HuH-7 (cell line): ENCODE data around the gene NFIB.

Source experiments
- DNase-seq: peaks from one replicate; pipeline ENCODE4 v3.0.0; 2011; ENCODE audit warnings: low spot score

Gene NFIB

GRCh38 chr9:14242150-14242805, 71.7 kb downstream of the NFIB start:
- no peak for DNase-seq

- DNase-seq: no peak
Measured at GRCh38 chr9:14240537-14240936, 73.4 kb downstream of the NFIB start.

DNA sequence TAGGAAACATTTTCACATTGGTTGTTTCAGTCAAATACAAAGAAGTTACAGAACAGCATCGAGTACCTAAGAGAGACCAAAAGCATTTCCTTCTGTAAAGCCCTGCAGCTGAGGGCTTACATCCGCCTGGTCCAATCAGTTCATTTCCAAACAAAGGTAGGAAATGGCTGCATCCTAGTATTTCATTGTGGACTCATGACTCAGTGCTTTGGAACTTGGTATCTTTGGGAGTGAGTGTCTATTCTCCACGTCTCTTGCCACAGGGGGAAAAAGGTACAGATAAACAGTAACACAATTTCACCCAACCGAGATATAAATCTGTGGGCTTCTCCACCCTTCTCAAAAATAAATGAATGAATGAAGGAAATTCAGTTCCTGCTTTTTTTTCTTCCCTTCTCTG, 75.4 kb downstream of the NFIB start:
- DNase-seq: no peak

DNA sequence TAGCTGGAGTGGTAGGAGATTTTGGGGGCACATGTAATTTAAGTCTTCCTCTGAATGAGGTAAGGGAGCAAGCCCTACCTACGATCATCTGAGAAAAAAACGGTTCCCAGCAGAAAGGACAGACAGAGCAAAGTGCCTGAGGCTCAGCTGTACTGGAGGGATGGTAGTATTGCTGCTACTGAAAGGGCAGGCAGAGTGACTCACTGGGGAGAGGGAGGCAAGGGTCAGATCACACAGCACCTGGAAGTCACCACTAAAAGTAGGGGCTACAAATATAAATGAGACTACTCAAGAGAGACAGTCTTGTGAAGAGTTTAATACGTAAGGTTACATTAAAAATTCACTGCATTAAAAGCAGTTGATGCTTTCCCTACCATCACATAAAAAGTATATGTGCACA, 75.9 kb downstream of the NFIB start:
- DNase-seq: no peak

- no peak for DNase-seq
Measured at GRCh38 chr9:14236591-14236990, 77.3 kb downstream of the NFIB start.

- no peak for DNase-seq
Measured at GRCh38 chr9:14232111-14232510, 81.8 kb downstream of the NFIB start.

- DNase-seq: no peak
Measured at GRCh38 chr9:14231196-14231990, 82.5 kb downstream of the NFIB start.

DNA sequence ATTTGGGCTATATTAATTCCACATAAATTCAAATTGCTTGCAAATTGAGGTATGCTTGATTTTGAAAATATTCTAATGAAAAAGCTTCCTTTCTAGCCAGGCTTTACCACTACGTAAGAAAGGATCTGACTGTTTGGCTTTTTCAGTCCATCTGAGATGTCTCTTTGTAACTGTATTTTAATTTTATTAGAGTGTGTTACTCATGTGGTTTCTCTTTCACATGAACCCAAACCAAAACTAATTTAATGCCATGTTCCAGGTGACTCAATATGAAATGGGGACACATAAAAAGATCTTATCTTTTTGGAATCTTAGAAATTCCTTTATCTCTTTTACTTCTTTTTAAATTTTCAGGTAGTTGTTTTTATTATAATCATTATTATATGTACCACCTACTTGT, 85.3 kb downstream of the NFIB start:
- DNase-seq: no peak

DNA sequence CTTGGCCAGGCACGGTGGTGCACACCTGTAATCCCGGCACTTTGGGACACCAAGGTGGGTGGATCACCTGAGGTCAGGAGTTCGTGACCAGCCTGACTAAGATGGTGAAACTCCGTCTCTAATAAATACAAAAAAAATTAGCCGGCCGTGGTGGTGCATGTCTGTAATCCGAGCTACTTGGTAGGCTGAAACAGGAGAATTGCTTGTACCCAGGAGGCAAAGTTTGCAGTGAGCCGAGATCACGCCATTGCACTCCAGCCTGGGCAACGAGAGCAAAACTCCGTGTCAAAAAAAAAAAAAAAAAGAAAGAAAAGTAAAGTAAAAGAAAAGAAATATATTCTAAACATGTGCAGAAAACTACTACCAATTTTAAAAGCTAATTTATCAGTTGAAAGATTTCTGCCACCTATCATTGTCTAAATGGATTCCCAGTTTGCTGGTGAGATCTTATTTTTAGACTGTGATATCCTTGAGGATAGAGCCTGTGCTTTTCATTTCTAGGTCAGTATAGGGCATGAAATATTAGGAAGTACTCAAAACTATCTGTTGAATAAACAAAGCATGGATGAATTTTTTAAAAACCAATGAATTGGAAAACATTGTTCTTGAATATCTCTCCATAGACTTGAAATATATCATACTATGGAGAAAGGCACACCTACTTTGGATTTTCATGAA, 86.9 kb downstream of the NFIB start:
- DNase-seq: no peak

GRCh38 chr9:14223081-14223480, 90.9 kb downstream of the NFIB start:
- DNase-seq: no peak

DNA sequence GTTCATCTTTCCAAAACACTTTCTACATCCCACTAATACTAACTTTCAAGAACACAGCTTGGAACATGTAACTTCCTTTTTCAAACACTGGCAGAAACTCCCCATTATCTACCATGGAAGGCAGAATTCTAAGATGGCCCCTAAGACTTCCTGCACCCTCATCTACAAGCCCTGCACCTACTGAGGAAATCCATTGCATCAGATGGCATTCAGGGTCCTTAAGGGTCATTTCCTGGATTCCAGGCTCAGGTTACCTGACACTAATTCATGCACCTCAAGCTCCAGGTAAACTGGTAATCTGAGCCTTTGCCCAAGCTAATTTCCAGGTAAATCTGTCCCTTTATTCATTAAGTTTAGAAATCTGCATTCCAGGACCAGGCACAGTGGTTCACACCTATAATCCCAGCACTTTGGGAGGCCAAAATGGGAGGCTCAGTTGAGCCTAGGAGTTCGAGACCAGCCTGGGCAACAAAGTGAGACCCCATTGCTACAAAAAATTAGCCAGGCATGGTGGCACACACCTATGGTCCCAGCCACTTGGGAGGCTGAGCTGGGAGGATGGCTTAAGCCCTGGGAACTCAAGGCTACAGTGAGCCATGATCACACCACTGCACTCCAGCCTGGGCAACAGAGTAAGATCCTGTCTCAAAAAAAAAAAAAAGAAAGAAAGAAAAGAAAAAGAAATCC, 91.6 kb downstream of the NFIB start:
- no peak for DNase-seq

DNA sequence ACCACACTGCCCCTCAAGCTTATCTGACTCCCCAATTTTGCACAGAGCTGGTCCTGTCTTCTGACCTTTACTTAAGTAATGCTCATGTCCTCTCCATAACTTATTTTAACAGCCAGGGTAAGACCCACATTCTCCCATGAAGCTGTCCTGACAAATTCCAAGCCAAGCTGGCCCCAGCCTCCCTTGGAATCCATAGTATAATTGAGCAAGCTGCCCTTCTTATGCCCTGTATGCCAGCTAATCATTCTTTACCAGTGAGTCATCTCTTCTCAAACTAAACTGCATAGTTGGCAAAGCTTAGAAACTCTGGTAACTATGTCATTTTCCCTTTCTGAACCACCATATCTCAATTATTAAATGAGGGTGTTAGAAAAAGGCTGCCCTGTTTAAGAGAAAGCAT, 92.4 kb downstream of the NFIB start:
- DNase-seq: no peak

DNA sequence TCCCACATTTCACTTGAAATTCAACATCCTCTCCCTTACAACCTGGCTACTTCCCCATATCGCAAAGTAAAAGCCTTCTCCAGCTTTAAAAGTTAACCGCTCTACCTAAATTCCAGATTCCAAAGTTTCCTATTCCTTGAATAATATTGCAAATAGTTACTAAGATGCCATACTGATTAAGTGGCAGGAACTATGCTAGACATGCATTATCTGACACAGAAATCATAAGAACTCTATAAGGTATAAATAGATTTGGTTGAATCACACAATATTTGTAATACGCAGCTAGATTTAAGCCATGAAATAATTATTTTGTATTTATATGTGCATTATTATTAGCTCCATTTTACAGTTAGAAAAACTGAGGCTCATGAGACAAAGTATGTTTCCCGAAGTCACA, 92.8 kb downstream of the NFIB start:
- DNase-seq: no peak

DNA sequence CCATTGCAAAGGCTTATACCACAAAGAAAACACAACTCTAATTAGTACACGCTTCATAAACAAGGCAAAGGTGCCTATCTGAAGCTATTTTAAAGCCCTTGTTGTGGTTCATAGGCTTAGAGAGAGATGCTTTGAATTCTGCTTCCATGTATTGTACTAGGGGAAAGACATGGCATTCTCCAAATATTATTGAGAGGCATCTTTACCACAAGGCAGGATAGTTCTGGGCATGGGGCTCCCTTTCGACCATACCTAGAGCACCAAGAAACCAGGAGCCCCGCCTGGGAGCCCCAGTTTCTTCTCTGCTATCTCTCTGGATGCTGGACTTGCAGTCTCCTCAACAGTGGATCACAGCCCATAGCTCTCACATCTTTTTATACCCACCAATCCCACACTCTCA, 93.7 kb downstream of the NFIB start:
- no peak for DNase-seq

DNA sequence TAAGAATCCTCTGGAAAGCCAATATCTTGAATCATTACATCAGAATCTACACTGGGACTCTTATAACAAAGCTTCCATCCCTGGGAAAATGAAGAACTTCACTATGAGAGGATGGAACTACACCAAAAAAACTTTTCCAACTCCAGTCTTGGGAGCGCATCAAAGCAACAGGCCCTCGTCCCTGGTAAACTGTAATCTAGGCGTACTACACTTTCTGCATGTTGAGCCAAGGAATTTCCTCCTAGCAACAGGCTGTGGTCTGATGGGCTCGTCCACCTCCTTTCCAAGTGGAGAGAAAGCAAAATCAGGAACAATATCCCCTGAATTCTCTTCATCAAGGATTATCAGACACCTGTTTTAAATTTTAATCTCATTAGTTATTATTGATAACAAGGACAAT, 94.1 kb downstream of the NFIB start:
- no peak for DNase-seq

DNA sequence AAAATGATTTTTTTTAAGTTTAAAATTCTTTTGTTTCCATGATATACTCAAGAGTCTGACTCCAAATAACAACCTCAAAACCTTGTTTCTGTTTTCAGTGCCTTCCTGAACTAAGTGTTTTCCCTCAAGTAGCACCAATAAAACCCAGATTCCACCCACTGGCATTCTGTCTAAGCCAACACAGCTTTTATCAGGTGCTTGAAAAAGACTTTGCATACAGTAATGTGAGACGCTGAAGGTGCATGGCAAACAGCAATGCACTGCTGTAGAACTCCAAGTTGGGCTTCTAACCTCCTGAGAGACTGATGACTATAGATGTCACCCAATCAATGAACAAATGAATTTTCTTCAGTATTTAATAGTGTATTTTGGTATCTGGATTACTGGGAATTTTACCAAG, 95.7 kb downstream of the NFIB start:
- DNase-seq: no peak

- DNase-seq: no peak
Measured at GRCh38 chr9:14216612-14217194, 97.2 kb downstream of the NFIB start.

GRCh38 chr9:14215614-14216013, 98.3 kb downstream of the NFIB start:
- no peak for DNase-seq

- no peak for DNase-seq
Measured at GRCh38 chr9:14214693-14215092, 99.2 kb downstream of the NFIB start.

- no peak for DNase-seq
Measured at GRCh38 chr9:14214065-14214684, 99.8 kb downstream of the NFIB start.

DNA sequence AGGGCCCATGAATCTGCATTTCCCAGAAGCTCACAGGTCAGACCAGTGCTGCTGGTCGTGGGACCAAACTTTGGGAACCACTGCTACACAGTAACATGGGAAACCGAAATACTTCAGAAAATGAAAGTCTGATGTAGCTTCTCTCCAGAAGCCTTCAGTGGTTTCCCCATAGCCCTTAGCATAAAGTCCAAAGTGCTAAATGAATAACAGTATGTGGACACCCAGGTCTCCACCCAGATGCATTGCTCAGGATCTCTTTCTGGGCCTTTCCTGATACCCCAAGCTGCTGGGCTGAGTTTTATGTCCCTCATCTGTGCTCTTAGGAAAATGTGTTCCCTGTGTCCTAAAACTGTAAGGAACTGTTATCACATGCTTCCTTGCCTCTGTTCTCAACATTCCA, 100.4 kb downstream of the NFIB start:
- DNase-seq: peak; percentile 15
